Nephron (organoid): ENCODE data around the gene THRB.

Source experiments
- H3K27ac Mint-ChIP-seq, 3 experiments: 2 replicates each; pipeline ENCODE4 v1.8.0; 2020; ENCODE audit warnings: mixed read lengths in 3 of 3, mild to moderate bottlenecking in 2 of 3, moderate library complexity in 1 of 3
- H3K27me3 Mint-ChIP-seq: 2 replicates; pipeline ENCODE4 v1.8.0; 2021; ENCODE audit warnings: low read depth, mild to moderate bottlenecking, moderate library complexity, mixed read lengths
- H3K36me3 Mint-ChIP-seq: 2 replicates; pipeline ENCODE4 v1.8.0; 2020; ENCODE audit warnings: low read depth, mixed read lengths
- H3K4me1 Mint-ChIP-seq: 2 replicates; pipeline ENCODE4 v1.8.0; 2020; ENCODE audit warnings: mixed read lengths
- H3K4me3 Mint-ChIP-seq, 3 experiments: 2 replicates each; pipeline ENCODE4 v1.8.0; 2020; ENCODE audit warnings: mild to moderate bottlenecking in 3 of 3, mixed read lengths in 3 of 3, moderate library complexity in 2 of 3
- H3K9me3 Mint-ChIP-seq: 2 replicates; pipeline ENCODE4 v1.8.0; 2020; ENCODE audit warnings: mixed read lengths
- CTCF ChIP-seq, 3 experiments: fragments of 200-600 bp; sonication (generic); IDR thresholded peaks; one replicate each; pipeline ENCODE4 v1.5.0; 2021; ENCODE audit warnings: antibody characterized with exemption in 3 of 3; ENCODE audit not compliant: unreplicated experiment in 3 of 3

Gene THRB

GRCh38 chr3:24439021-24439420 is 55.6 kb downstream of the THRB start:
- no peak for TF ChIP-seq CTCF (IDR thresholded peaks at IDR 0.05; ENCODE audit: unreplicated experiment in 3 of 3)
- no peaks in the 10 kb centered on the region for H3K9me3 Mint-ChIP-seq
- no peak overlapping the region for H3K4me3 Mint-ChIP-seq
- H3K27me3 Mint-ChIP-seq = no peaks in the 10 kb centered on the region
- peak overlapping the region; percentile 12 to 48 (median 29) for H3K27ac Mint-ChIP-seq
- no peaks in the 10 kb centered on the region for H3K36me3 Mint-ChIP-seq
- H3K4me1 Mint-ChIP-seq = peaks cover 8% of the 10 kb centered on the region

DNA sequence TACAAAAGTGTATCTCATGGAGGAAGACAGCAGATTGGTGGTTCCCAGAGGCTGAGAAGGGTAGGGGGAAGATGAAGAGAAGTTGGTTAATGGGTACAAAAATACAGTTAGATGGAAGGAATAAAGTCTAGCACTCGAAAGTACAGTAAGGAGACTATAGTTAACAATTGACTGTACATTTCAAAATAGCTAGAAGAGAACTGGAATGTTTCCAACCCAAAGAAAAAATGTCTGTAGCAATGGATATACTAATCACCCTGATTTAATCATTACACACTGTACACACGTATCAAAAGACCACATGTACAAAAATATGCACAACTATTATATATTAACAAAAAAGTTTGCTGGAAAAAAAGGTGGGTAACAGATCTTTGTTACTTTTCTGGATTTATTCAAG is 57.3 kb downstream of the THRB start:
- no peaks in the 10 kb centered on the region for H3K36me3 Mint-ChIP-seq
- TF ChIP-seq CTCF (IDR thresholded peaks at IDR 0.05; ENCODE audit: unreplicated experiment in 3 of 3) = no peak
- H3K4me1 Mint-ChIP-seq = peaks cover 12% of the 10 kb centered on the region
- no peaks in the 10 kb centered on the region for H3K27me3 Mint-ChIP-seq
- H3K4me3 Mint-ChIP-seq = no peak overlapping the region
- peak overlapping the region; percentile 28 to 48 (median 45) for H3K27ac Mint-ChIP-seq
- no peaks in the 10 kb centered on the region for H3K9me3 Mint-ChIP-seq

DNA sequence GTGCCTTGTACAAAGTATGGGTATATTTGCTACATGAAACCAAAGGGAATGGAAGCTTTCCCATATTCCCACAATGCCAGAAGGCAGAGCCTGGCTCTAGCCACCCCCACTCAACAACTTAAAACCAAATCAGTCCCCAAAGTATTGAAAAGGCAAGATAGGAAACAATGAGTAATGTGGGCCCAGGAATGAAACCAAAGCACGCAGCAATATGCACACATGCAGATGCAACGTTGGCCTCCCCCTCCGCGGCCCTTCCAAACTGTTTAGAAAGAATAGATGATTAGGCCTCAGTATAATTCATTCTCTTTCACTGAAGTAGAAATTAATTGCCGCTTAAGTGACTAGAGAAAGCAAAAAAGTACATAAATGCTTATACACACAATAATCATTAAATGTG is 59.1 kb downstream of the THRB start:
- Mint-ChIP-seq H3K4me1 (peaks cover 12% of the 10 kb centered on the region), H3K27me3 (no peaks in the 10 kb centered on the region), H3K4me3 (no peak overlapping the region), H3K27ac (peak overlapping the region; percentile 29 to 43 (median 41)), H3K36me3 (no peaks in the 10 kb centered on the region), H3K9me3 (peaks cover 2% of the 10 kb centered on the region)
- no peak for TF ChIP-seq CTCF (IDR thresholded peaks at IDR 0.05; ENCODE audit: unreplicated experiment in 3 of 3)

GRCh38 chr3:24434651-24435050 is 60.0 kb downstream of the THRB start:
- no peaks in the 10 kb centered on the region for H3K27me3 Mint-ChIP-seq
- H3K36me3 Mint-ChIP-seq = no peaks in the 10 kb centered on the region
- no peak for TF ChIP-seq CTCF (IDR thresholded peaks at IDR 0.05; ENCODE audit: unreplicated experiment in 3 of 3)
- peaks cover 12% of the 10 kb centered on the region for H3K4me1 Mint-ChIP-seq
- peak overlapping the region in 1 of 3 experiments; percentile 53 for H3K27ac Mint-ChIP-seq
- no peak overlapping the region for H3K4me3 Mint-ChIP-seq
- H3K9me3 Mint-ChIP-seq = peaks cover 9% of the 10 kb centered on the region

- Mint-ChIP-seq H3K4me1 (peaks cover 12% of the 10 kb centered on the region), H3K4me3 (no peak overlapping the region), H3K36me3 (no peaks in the 10 kb centered on the region), H3K9me3 (peaks cover 14% of the 10 kb centered on the region), H3K27ac (peak overlapping the region in 1 of 3 experiments; percentile 19), H3K27me3 (no peaks in the 10 kb centered on the region)
- no peak for TF ChIP-seq CTCF (IDR thresholded peaks at IDR 0.05; ENCODE audit: unreplicated experiment in 3 of 3)
Measured at GRCh38 chr3:24433838-24434591, 60.6 kb downstream of the THRB start.

- H3K4me1 Mint-ChIP-seq = peaks cover 12% of the 10 kb centered on the region
- H3K4me3 Mint-ChIP-seq = no peak overlapping the region
- H3K9me3 Mint-ChIP-seq = peaks cover 14% of the 10 kb centered on the region
- no peaks in the 10 kb centered on the region for H3K36me3 Mint-ChIP-seq
- TF ChIP-seq CTCF (IDR thresholded peaks at IDR 0.05; ENCODE audit: unreplicated experiment in 3 of 3) = no peak
- no peaks in the 10 kb centered on the region for H3K27me3 Mint-ChIP-seq
- H3K27ac Mint-ChIP-seq = no peak overlapping the region
Measured at GRCh38 chr3:24432989-24433388, 61.7 kb downstream of the THRB start.
